Nephron (organoid): ENCODE results near the gene ZSCAN29.

Source experiments
- H3K27ac Mint-ChIP-seq, 3 experiments: 2 replicates each; pipeline ENCODE4 v1.8.0; 2020; ENCODE audit warnings: mixed read lengths in 3 of 3, mild to moderate bottlenecking in 2 of 3, moderate library complexity in 1 of 3
- H3K27me3 Mint-ChIP-seq: 2 replicates; pipeline ENCODE4 v1.8.0; 2021; ENCODE audit warnings: low read depth, mild to moderate bottlenecking, moderate library complexity, mixed read lengths
- H3K36me3 Mint-ChIP-seq: 2 replicates; pipeline ENCODE4 v1.8.0; 2020; ENCODE audit warnings: low read depth, mixed read lengths
- H3K4me1 Mint-ChIP-seq: 2 replicates; pipeline ENCODE4 v1.8.0; 2020; ENCODE audit warnings: mixed read lengths
- H3K4me3 Mint-ChIP-seq, 3 experiments: 2 replicates each; pipeline ENCODE4 v1.8.0; 2020; ENCODE audit warnings: mild to moderate bottlenecking in 3 of 3, mixed read lengths in 3 of 3, moderate library complexity in 2 of 3
- H3K9me3 Mint-ChIP-seq: 2 replicates; pipeline ENCODE4 v1.8.0; 2020; ENCODE audit warnings: mixed read lengths
- CTCF ChIP-seq, 3 experiments: fragments of 200-600 bp; sonication (generic); IDR thresholded peaks; one replicate each; pipeline ENCODE4 v1.5.0; 2021; ENCODE audit warnings: antibody characterized with exemption in 3 of 3; ENCODE audit not compliant: unreplicated experiment in 3 of 3

Gene ZSCAN29

GRCh38 chr15:43318990-43319771 is 51.7 kb downstream of the ZSCAN29 start:
- Mint-ChIP-seq H3K4me1 (no peaks in the 10 kb centered on the region), H3K27me3 (peaks cover 16% of the 10 kb centered on the region), H3K36me3 (no peaks in the 10 kb centered on the region), H3K4me3 (no peak overlapping the region), H3K27ac (no peak overlapping the region), H3K9me3 (no peaks in the 10 kb centered on the region)
- TF ChIP-seq CTCF (IDR thresholded peaks at IDR 0.05; ENCODE audit: unreplicated experiment in 3 of 3): no peak

- Mint-ChIP-seq H3K27me3 (peaks cover 25% of the 10 kb centered on the region), H3K9me3 (no peaks in the 10 kb centered on the region), H3K4me1 (no peaks in the 10 kb centered on the region), H3K27ac (no peak overlapping the region), H3K4me3 (no peak overlapping the region), H3K36me3 (no peaks in the 10 kb centered on the region)
- TF ChIP-seq CTCF (IDR thresholded peaks at IDR 0.05; ENCODE audit: unreplicated experiment in 3 of 3): no peak
Observed at GRCh38 chr15:43317566-43318184, 53.2 kb downstream of the ZSCAN29 start.

GRCh38 chr15:43316971-43317346 is 53.9 kb downstream of the ZSCAN29 start:
- Mint-ChIP-seq H3K27ac (no peak overlapping the region), H3K4me1 (no peaks in the 10 kb centered on the region), H3K27me3 (peaks cover 29% of the 10 kb centered on the region), H3K36me3 (no peaks in the 10 kb centered on the region), H3K9me3 (no peaks in the 10 kb centered on the region), H3K4me3 (no peak overlapping the region)
- TF ChIP-seq CTCF (IDR thresholded peaks at IDR 0.05; ENCODE audit: unreplicated experiment in 3 of 3): no peak

- Mint-ChIP-seq H3K9me3 (no peaks in the 10 kb centered on the region), H3K4me3 (no peak overlapping the region), H3K27ac (no peak overlapping the region), H3K4me1 (no peaks in the 10 kb centered on the region), H3K36me3 (no peaks in the 10 kb centered on the region), H3K27me3 (peaks cover 24% of the 10 kb centered on the region)
- TF ChIP-seq CTCF (IDR thresholded peaks at IDR 0.05; ENCODE audit: unreplicated experiment in 3 of 3): no peak
Observed at GRCh38 chr15:43316016-43316970, 54.5 kb downstream of the ZSCAN29 start.

GRCh38 chr15:43314171-43314570 is 56.7 kb downstream of the ZSCAN29 start:
- Mint-ChIP-seq H3K27ac (no peak overlapping the region), H3K36me3 (no peaks in the 10 kb centered on the region), H3K9me3 (no peaks in the 10 kb centered on the region), H3K4me3 (no peak overlapping the region), H3K27me3 (peaks cover 38% of the 10 kb centered on the region), H3K4me1 (no peaks in the 10 kb centered on the region)
- no peak for TF ChIP-seq CTCF (IDR thresholded peaks at IDR 0.05; ENCODE audit: unreplicated experiment in 3 of 3)
